ENCODE data around the gene PDGFRB. TPM values are rescaled to one million over a fixed set of nuclear protein-coding genes. Genes with fewer than 3 reads are reported as not detected.

Gene PDGFRB
- total and polyA plus RNA-seq, 4 donors: 5.2 to 13.1 (median 8.3) TPM

DNA sequence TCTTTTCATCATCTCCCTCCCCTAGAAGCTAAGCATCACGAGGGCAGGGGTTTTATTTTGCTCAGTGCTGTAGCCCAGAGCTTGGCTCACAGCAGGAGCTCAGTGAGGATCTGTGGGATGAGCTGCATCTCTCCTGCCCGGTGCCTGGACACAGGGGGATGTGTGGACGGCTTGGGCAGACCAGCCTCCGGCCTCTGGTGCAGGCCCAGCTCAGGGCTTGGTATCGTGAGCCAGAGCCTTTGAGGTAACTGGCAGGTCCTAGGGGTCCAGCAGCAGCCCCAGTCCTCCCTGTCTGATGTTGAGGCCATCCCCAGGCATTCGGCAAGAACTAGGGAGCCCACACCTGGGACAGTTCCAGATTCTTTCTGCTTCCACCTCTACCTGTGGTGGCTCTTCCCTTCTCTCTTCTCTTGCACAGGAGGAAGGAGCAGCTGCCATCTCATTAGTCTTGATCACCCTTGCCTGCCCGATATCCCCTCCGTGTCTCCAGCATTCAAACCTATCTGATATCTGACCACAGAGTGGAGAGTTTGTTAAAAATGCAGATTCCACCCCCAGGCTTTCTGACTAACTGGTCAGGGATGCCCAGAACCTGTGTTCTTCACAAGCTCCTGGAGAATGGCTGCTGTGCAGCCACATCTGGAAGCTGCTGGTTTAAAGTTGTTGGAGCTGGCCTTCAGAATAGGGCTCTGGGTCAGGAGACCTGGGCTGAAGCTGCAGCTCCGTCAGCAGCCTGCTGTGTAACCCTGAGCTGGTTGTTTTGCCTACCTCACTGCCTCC, 26.3 kb upstream of the PDGFRB start:
- no peak for TF ChIP-seq SP1 (IDR thresholded peaks at IDR 0.05)
- TF ChIP-seq, protein P1, sequence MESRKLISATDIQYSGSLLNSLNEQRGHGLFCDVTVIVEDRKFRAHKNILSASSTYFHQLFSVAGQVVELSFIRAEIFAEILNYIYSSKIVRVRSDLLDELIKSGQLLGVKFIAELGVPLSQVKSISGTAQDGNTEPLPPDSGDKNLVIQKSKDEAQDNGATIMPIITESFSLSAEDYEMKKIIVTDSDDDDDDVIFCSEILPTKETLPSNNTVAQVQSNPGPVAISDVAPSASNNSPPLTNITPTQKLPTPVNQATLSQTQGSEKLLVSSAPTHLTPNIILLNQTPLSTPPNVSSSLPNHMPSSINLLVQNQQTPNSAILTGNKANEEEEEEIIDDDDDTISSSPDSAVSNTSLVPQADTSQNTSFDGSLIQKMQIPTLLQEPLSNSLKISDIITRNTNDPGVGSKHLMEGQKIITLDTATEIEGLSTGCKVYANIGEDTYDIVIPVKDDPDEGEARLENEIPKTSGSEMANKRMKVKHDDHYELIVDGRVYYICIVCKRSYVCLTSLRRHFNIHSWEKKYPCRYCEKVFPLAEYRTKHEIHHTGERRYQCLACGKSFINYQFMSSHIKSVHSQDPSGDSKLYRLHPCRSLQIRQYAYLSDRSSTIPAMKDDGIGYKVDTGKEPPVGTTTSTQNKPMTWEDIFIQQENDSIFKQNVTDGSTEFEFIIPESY (IDR thresholded peaks at IDR 0.05): no peak
- H3K4me3 ChIP-seq (ENCODE audit: low read depth in 1 of 3, low read length in 3 of 3): no peak overlapping the region
- no peak overlapping the region for H3K27ac ChIP-seq (ENCODE audit: low read depth in 1 of 2, low read length in 2 of 2)
- no peak overlapping the region for H3K9ac ChIP-seq (ENCODE audit: low read depth in 1 of 2, low read length in 2 of 2)
- no peak for DNase-seq (ENCODE audit: low spot score)
- H3K4me1 ChIP-seq (ENCODE audit: control insufficient read depth in 4 of 4, insufficient read depth in 4 of 4, low read length in 3 of 4): peaks cover 8 to 26% (median 15%) of the 10 kb centered on the region in 4 donors
- no peaks in the 10 kb centered on the region for H3K27me3 ChIP-seq (ENCODE audit: control insufficient read depth in 4 of 4, insufficient read depth in 4 of 4, low read length in 3 of 4)
- 90% methylated on average over 9 of the region's 9 CpGs for WGBS
- H3K9me3 ChIP-seq (ENCODE audit: control insufficient read depth in 4 of 4, low read length in 3 of 4): no peaks in the 10 kb centered on the region
- H3K36me3 ChIP-seq (ENCODE audit: control insufficient read depth in 4 of 4, insufficient read depth in 3 of 4, low read depth in 1 of 4, low read length in 3 of 4): no peaks in the 10 kb centered on the region

DNA sequence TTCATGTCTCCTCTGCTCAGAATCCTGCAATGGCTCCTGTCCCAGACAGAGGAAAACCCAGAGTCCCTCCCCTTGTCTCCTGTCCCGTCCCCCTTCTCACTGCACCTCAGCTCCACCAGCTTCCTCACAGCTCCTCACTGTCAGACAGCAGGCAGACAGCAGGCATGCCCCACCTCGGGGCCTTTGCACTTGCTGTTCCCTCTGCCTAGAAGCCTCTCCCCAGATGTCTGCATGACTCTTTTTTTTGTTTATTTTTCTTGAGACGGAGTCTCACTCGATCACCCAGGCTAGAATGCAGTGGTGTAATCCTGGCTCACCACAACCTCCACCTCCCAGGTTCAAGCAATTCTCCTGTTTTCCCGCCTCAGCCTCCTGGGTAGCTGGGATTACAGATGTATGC, 25.4 kb upstream of the PDGFRB start:
- Histone ChIP-seq H3K9ac (ENCODE audit: low read depth in 1 of 2, low read length in 2 of 2) (no peak overlapping the region), H3K4me1 (ENCODE audit: control insufficient read depth in 4 of 4, insufficient read depth in 4 of 4, low read length in 3 of 4) (peaks cover 8 to 19% (median 12%) of the 10 kb centered on the region in 4 donors), H3K36me3 (ENCODE audit: control insufficient read depth in 4 of 4, insufficient read depth in 3 of 4, low read depth in 1 of 4, low read length in 3 of 4) (no peaks in the 10 kb centered on the region), H3K27ac (ENCODE audit: low read depth in 1 of 2, low read length in 2 of 2) (peak overlapping the region; percentile 58 to 59), H3K4me3 (ENCODE audit: low read depth in 1 of 3, low read length in 3 of 3) (no peak overlapping the region), H3K9me3 (ENCODE audit: control insufficient read depth in 4 of 4, low read length in 3 of 4) (no peaks in the 10 kb centered on the region), H3K27me3 (ENCODE audit: control insufficient read depth in 4 of 4, insufficient read depth in 4 of 4, low read length in 3 of 4) (no peaks in the 10 kb centered on the region)
- 79% methylated on average over 5 of the region's 5 CpGs for WGBS
- TF ChIP-seq JUND (IDR thresholded peaks at IDR 0.05): no peak
- no peak for TF ChIP-seq SP1 (IDR thresholded peaks at IDR 0.05)
- no peak for TF ChIP-seq HNF4A (conservative IDR thresholded peaks at IDR 0.05)
- TF ChIP-seq FOXA2 (IDR thresholded peaks at IDR 0.05): no peak
- TF ChIP-seq RAD21 (IDR thresholded peaks at IDR 0.05): no peak
- TF ChIP-seq, protein P2, sequence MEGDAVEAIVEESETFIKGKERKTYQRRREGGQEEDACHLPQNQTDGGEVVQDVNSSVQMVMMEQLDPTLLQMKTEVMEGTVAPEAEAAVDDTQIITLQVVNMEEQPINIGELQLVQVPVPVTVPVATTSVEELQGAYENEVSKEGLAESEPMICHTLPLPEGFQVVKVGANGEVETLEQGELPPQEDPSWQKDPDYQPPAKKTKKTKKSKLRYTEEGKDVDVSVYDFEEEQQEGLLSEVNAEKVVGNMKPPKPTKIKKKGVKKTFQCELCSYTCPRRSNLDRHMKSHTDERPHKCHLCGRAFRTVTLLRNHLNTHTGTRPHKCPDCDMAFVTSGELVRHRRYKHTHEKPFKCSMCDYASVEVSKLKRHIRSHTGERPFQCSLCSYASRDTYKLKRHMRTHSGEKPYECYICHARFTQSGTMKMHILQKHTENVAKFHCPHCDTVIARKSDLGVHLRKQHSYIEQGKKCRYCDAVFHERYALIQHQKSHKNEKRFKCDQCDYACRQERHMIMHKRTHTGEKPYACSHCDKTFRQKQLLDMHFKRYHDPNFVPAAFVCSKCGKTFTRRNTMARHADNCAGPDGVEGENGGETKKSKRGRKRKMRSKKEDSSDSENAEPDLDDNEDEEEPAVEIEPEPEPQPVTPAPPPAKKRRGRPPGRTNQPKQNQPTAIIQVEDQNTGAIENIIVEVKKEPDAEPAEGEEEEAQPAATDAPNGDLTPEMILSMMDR (IDR thresholded peaks at IDR 0.05; ENCODE audit: low read depth, low read length, missing input control): no peak
- TF ChIP-seq, protein P3, sequence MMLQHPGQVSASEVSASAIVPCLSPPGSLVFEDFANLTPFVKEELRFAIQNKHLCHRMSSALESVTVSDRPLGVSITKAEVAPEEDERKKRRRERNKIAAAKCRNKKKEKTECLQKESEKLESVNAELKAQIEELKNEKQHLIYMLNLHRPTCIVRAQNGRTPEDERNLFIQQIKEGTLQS (IDR thresholded peaks at IDR 0.05): no peak
- no peak for TF ChIP-seq EGR1 (IDR thresholded peaks at IDR 0.05; ENCODE audit: low read depth in 2 of 2)
- no peak for TF ChIP-seq NR2F2 (IDR thresholded peaks at IDR 0.05)
- no peak for TF ChIP-seq FOXA1 (IDR thresholded peaks at IDR 0.05)
- TF ChIP-seq, protein P4, sequence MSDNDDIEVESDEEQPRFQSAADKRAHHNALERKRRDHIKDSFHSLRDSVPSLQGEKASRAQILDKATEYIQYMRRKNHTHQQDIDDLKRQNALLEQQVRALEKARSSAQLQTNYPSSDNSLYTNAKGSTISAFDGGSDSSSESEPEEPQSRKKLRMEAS (IDR thresholded peaks at IDR 0.05): no peak
- TF ChIP-seq, protein P5, sequence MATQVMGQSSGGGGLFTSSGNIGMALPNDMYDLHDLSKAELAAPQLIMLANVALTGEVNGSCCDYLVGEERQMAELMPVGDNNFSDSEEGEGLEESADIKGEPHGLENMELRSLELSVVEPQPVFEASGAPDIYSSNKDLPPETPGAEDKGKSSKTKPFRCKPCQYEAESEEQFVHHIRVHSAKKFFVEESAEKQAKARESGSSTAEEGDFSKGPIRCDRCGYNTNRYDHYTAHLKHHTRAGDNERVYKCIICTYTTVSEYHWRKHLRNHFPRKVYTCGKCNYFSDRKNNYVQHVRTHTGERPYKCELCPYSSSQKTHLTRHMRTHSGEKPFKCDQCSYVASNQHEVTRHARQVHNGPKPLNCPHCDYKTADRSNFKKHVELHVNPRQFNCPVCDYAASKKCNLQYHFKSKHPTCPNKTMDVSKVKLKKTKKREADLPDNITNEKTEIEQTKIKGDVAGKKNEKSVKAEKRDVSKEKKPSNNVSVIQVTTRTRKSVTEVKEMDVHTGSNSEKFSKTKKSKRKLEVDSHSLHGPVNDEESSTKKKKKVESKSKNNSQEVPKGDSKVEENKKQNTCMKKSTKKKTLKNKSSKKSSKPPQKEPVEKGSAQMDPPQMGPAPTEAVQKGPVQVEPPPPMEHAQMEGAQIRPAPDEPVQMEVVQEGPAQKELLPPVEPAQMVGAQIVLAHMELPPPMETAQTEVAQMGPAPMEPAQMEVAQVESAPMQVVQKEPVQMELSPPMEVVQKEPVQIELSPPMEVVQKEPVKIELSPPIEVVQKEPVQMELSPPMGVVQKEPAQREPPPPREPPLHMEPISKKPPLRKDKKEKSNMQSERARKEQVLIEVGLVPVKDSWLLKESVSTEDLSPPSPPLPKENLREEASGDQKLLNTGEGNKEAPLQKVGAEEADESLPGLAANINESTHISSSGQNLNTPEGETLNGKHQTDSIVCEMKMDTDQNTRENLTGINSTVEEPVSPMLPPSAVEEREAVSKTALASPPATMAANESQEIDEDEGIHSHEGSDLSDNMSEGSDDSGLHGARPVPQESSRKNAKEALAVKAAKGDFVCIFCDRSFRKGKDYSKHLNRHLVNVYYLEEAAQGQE (IDR thresholded peaks at IDR 0.05): no peak
- no peak for TF ChIP-seq GABPA (IDR thresholded peaks at IDR 0.05 in 1 of 2, conservative IDR thresholded peaks at IDR 0.05 in 1 of 2)
- no peak for TF ChIP-seq TAF1 (conservative IDR thresholded peaks at IDR 0.05)
- no peak for TF ChIP-seq YY1 (IDR thresholded peaks at IDR 0.05)
- TF ChIP-seq, protein P1 (IDR thresholded peaks at IDR 0.05): no peak
- no peak for TF ChIP-seq HNF4G (IDR thresholded peaks at IDR 0.05)
- no peak for TF ChIP-seq RXRA (IDR thresholded peaks at IDR 0.05)
- no peak for DNase-seq (ENCODE audit: low spot score)
